ENCODE data around the gene RNF144A. TPM values are rescaled to one million over a fixed set of nuclear protein-coding genes. Genes with fewer than 3 reads are reported as not detected.

The RNF144A gene
- total RNA-seq, 1 experiment from 2014 or later = 9.5 TPM

GRCh38 chr2:6960659-6961058 lies 43.4 kb downstream of the RNF144A start:
- intact Hi-C loops (cut with micrococcal nuclease) = no loop called here

GRCh38 chr2:6963727-6964126 lies 46.5 kb downstream of the RNF144A start:
- Histone ChIP-seq H3K27ac (ENCODE audit: low read length) (no peak overlapping the region), H3K79me2 (ENCODE audit: low read length) (no peaks in the 10 kb centered on the region), H4K20me1 (ENCODE audit: low read length) (no peaks in the 10 kb centered on the region), H3K4me2 (ENCODE audit: low read length) (no peak overlapping the region), H3K27me3 (ENCODE audit: low read length) (no peaks in the 10 kb centered on the region), H3K4me1 (ENCODE audit: insufficient read depth, low read length) (no peaks in the 10 kb centered on the region), H3K36me3 (ENCODE audit: low read depth, low read length) (no peaks in the 10 kb centered on the region), H3K9me3 (ENCODE audit: low read length) (no peaks in the 10 kb centered on the region), H3F3A (ENCODE audit: low read length, unreplicated experiment) (no peaks in the 10 kb centered on the region), H3K9me2 (replicated peaks; ENCODE audit: low read length) (no peaks in the 10 kb centered on the region), H2AFZ (ENCODE audit: low read length) (no peak overlapping the region), H3K4me3 (ENCODE audit: low read length) (no peak overlapping the region), H3K9ac (ENCODE audit: low read length) (no peak overlapping the region)
- DNase-seq (no peak), ATAC-seq (no peak)
- no peak for TF ChIP-seq EZH2 (IDR thresholded peaks at IDR 0.05; ENCODE audit: low read length, unreplicated experiment)
- no peak for TF ChIP-seq CTCF (conservative IDR thresholded peaks at IDR 0.05; ENCODE audit: low read depth, low read length)
- TF ChIP-seq EZH2phosphoT487 (IDR thresholded peaks at IDR 0.05; ENCODE audit: borderline replicate concordance, low read length) = no peak
- intact Hi-C loops (cut with micrococcal nuclease) = no loop called here
- CTCF ChIA-PET = no interaction called here
- POLR2A ChIA-PET (ENCODE audit: unreplicated experiment) = no interaction called here
- BruUV-seq (replicated peaks) = no TSS peak

More at GRCh38 chr2:6960659-6961058, 43.4 kb downstream of the RNF144A start:
- H3K36me3 ChIP-seq (ENCODE audit: low read depth, low read length) = no peaks in the 10 kb centered on the region
- no peaks in the 10 kb centered on the region for H3K9me2 ChIP-seq (replicated peaks; ENCODE audit: low read length)
- H3K4me1 ChIP-seq (ENCODE audit: insufficient read depth, low read length) = no peaks in the 10 kb centered on the region
- no peaks in the 10 kb centered on the region for H4K20me1 ChIP-seq (ENCODE audit: low read length)
- no peaks in the 10 kb centered on the region for H3K9me3 ChIP-seq (ENCODE audit: low read length)
- DNase-seq (no peak), ATAC-seq (peak; percentile 45; the same call in 1 of the 2 replicates)
- H2AFZ ChIP-seq (ENCODE audit: low read length) = no peak overlapping the region
- H3K27me3 ChIP-seq (ENCODE audit: low read length) = no peaks in the 10 kb centered on the region
- no peaks in the 10 kb centered on the region for H3K79me2 ChIP-seq (ENCODE audit: low read length)
- ChIA-PET POLR2A (ENCODE audit: unreplicated experiment) (no interaction called here), CTCF (no interaction called here)
- no peak overlapping the region for H3K27ac ChIP-seq (ENCODE audit: low read length)
- H3K9ac ChIP-seq (ENCODE audit: low read length) = no peak overlapping the region
- BruUV-seq (replicated peaks) = no TSS peak
- H3F3A ChIP-seq (ENCODE audit: low read length, unreplicated experiment) = no peaks in the 10 kb centered on the region
- no peak overlapping the region for H3K4me3 ChIP-seq (ENCODE audit: low read length)
- no peak overlapping the region for H3K4me2 ChIP-seq (ENCODE audit: low read length)
- TF ChIP-seq EZH2phosphoT487 (IDR thresholded peaks at IDR 0.05; ENCODE audit: borderline replicate concordance, low read length) (no peak), CTCF (conservative IDR thresholded peaks at IDR 0.05; ENCODE audit: low read depth, low read length) (no peak), EZH2 (IDR thresholded peaks at IDR 0.05; ENCODE audit: low read length, unreplicated experiment) (no peak)

DNA sequence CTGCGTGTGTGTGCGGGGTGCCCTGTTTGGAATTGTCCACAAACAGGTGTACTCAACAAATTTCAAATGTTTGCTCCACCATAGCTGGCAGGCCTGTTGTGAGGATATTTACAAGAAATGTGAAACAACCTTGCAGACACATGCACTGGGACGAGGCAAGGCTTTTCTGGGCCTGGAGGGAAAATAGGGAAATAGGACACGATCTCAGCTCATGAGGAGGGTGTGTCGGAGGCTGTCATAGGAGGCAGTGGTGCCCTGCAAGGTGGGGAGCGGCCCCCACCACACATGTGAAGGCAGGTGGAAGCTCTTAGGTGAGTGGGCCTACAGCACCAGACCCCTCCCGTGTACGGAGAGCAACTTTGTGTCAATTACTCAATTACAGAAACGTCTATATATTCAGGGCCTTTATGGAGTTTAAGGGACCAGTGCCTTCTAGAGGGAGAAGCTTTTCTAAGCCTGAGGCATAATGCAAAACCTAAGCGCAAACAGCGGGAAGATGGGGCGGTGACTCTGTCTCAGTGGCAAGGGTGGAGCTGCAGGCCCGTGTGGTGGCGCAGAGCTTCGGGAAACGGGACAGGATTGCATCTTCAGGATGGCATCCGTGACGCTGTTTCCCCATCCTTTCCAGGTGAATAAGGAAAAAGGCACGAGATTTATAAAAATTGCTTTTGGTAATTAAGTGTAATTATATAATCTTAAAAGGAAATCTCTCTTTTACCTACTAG lies 48.0 kb downstream of the RNF144A start:
- intact Hi-C loops (cut with micrococcal nuclease) = no loop called here
- no peaks in the 10 kb centered on the region for H3K27me3 ChIP-seq (ENCODE audit: low read length)
- H3K9ac ChIP-seq (ENCODE audit: low read length) = no peak overlapping the region
- ATAC-seq (no peak), DNase-seq (no peak)
- CTCF ChIA-PET = no interaction called here
- H3K27ac ChIP-seq (ENCODE audit: low read length) = no peak overlapping the region
- no peaks in the 10 kb centered on the region for H3F3A ChIP-seq (ENCODE audit: low read length, unreplicated experiment)
- H3K4me1 ChIP-seq (ENCODE audit: insufficient read depth, low read length) = no peaks in the 10 kb centered on the region
- no TSS peak for BruUV-seq (replicated peaks)
- no peaks in the 10 kb centered on the region for H3K9me3 ChIP-seq (ENCODE audit: low read length)
- POLR2A ChIA-PET (ENCODE audit: unreplicated experiment) = no interaction called here
- no peak overlapping the region for H2AFZ ChIP-seq (ENCODE audit: low read length)
- no peaks in the 10 kb centered on the region for H3K79me2 ChIP-seq (ENCODE audit: low read length)
- H4K20me1 ChIP-seq (ENCODE audit: low read length) = no peaks in the 10 kb centered on the region
- no peaks in the 10 kb centered on the region for H3K36me3 ChIP-seq (ENCODE audit: low read depth, low read length)
- no peak overlapping the region for H3K4me2 ChIP-seq (ENCODE audit: low read length)
- H3K4me3 ChIP-seq (ENCODE audit: low read length) = no peak overlapping the region
- no peaks in the 10 kb centered on the region for H3K9me2 ChIP-seq (replicated peaks; ENCODE audit: low read length)
- no peak for TF ChIP-seq EZH2 (IDR thresholded peaks at IDR 0.05; ENCODE audit: low read length, unreplicated experiment)
- no peak for TF ChIP-seq EZH2phosphoT487 (IDR thresholded peaks at IDR 0.05; ENCODE audit: borderline replicate concordance, low read length)
- TF ChIP-seq CTCF (conservative IDR thresholded peaks at IDR 0.05; ENCODE audit: low read depth, low read length) = no peak
